HepG2 (cell line): ENCODE data around the gene CSMD2. TPM values are rescaled to one million over a fixed set of nuclear protein-coding genes. Genes with fewer than 3 reads are reported as not detected.

Source experiments
- ATAC-seq: fragments of 200-7000 bp; cut with Tn5 transposase; 3 replicates; pipeline ENCODE4 v1.9.1; 2020; ENCODE audit warnings: mild to moderate bottlenecking, moderate library complexity
- BruUV-seq: library from RNA; stranded (reverse); fragments of 400-500 nt; replicated peaks from 2 replicates; lab custom pipeline; 2021; lab: Mats Ljungman, UMichigan
- CTCF ChIA-PET: fragments of 300-600 bp; formaldehyde crosslinking; extraction: SDS; loops from one replicate; lab custom pipeline; 2021; ENCODE audit warnings: low total read pairs, inconsistent platforms, low intra/inter-chr PET ratio; lab: Yijun Ruan, JAX
- POLR2A ChIA-PET: fragments of 350-600 bp; sonication (Branson Sonifier 250); formaldehyde crosslinking; loops from one replicate; lab custom pipeline; 2020; ENCODE audit warnings: antibody characterized with exemption, inconsistent platforms; lab: Yijun Ruan, JAX
- DNase-seq: peaks from one replicate; pipeline ENCODE4 v3.0.0-alpha.2; 2015; ENCODE audit warnings: low spot score
- FAIRE-seq: peaks from 3 replicates; lab custom pipeline; 2011; peaks lifted over from hg19 to GRCh38; lab: Jason Lieb, UNC
- H2AFZ ChIP-seq: one replicate; pipeline ENCODE4 v1.6.1; 2011; ENCODE audit warnings: low read length, inconsistent platforms
- H3K27ac ChIP-seq: fragments of 300-600 bp; 3 replicates; pipeline ENCODE4 v1.8.0; 2011; ENCODE audit warnings: mixed run types, mild to moderate bottlenecking, mixed read lengths, low read length, inconsistent platforms; ENCODE audit not compliant: insufficient read depth; ENCODE audit errors: extremely low read length
- H3K27me3 ChIP-seq, 2 experiments: fragments of 200-600 bp in 1 of 2; 2 replicates in 1 of 2; 3 replicates in 1 of 2; pipeline versions ENCODE4 v1.6.0 to v1.8.0; 2011; ENCODE audit warnings: low read length in 2 of 2, mild to moderate bottlenecking in 2 of 2, moderate library complexity in 2 of 2, inconsistent platforms in 1 of 2; ENCODE audit not compliant: insufficient read depth in 2 of 2, control insufficient read depth in 1 of 2
- H3K36me3 ChIP-seq, 2 experiments: fragments of 200-600 bp in 1 of 2; replicated peaks in 1 of 2; 2 replicates in 1 of 2; 3 replicates in 1 of 2; pipeline versions ENCODE4 v1.5.1 to v1.8.0; 2011; ENCODE audit warnings: low read length in 2 of 2, inconsistent platforms in 1 of 2; ENCODE audit not compliant: insufficient read depth in 2 of 2, control insufficient read depth in 1 of 2
- H3K4me1 ChIP-seq: 2 replicates; pipeline ENCODE4 v1.5.1; 2012; ENCODE audit warnings: low read length, inconsistent platforms; ENCODE audit not compliant: insufficient read depth
- H3K4me2 ChIP-seq: 2 replicates; pipeline ENCODE4 v1.6.0; 2011; ENCODE audit warnings: low read depth, low read length, inconsistent platforms
- H3K4me3 ChIP-seq, 3 experiments: fragments of 200-600 bp in 1 of 3; sonication (generic), shearing (Covaris generic) in 1 of 3; replicated peaks in 1 of 3; 2 replicates each; pipeline ENCODE4 v1.5.1; 2011 to 2016; ENCODE audit warnings: low read length in 3 of 3, inconsistent platforms in 2 of 3, low read depth in 2 of 3, mild to moderate bottlenecking in 2 of 3, control low read depth in 1 of 3, mixed read lengths in 1 of 3; ENCODE audit not compliant: insufficient read depth in 1 of 3
- H3K79me2 ChIP-seq: one replicate; pipeline ENCODE4 v1.6.1; 2011; ENCODE audit warnings: low read length, inconsistent platforms; ENCODE audit not compliant: insufficient read depth
- H3K9ac ChIP-seq: 2 replicates; pipeline ENCODE4 v1.6.0; 2011; ENCODE audit warnings: mild to moderate bottlenecking, low read depth, low read length, inconsistent platforms; ENCODE audit not compliant: insufficient read depth
- H3K9me3 ChIP-seq: 2 replicates; pipeline ENCODE4 v1.5.1; 2012; ENCODE audit warnings: mild to moderate bottlenecking, low read length
- H4K20me1 ChIP-seq: 2 replicates; pipeline ENCODE4 v1.6.0; 2011; ENCODE audit warnings: inconsistent platforms, mild to moderate bottlenecking, low read length, moderate library complexity; ENCODE audit not compliant: insufficient read depth
- ARNTL ChIP-seq: sonication (generic); formaldehyde crosslinking; IDR thresholded peaks from 2 replicates; pipeline ENCODE4 v1.4.0; 2020; ENCODE audit warnings: mild to moderate bottlenecking, missing genetic modification reagents
- ATF1 ChIP-seq: IDR thresholded peaks from 2 replicates; pipeline ENCODE4 v1.6.1; 2016; ENCODE audit warnings: mild to moderate bottlenecking, control low read depth
- ESRRA ChIP-seq: sonication (generic); formaldehyde crosslinking; IDR thresholded peaks from 2 replicates; pipeline ENCODE4 v1.5.1; 2020; ENCODE audit warnings: mild to moderate bottlenecking, low read depth, missing genetic modification reagents
- HNRNPLL ChIP-seq: fragments of 200-400 bp; formaldehyde crosslinking; IDR thresholded peaks from 2 replicates; pipeline ENCODE4 v1.6.1; 2017; ENCODE audit warnings: mild to moderate bottlenecking, low read depth, low read length; ENCODE audit not compliant: poor library complexity, severe bottlenecking
- HOXA5 ChIP-seq: sonication (generic); formaldehyde crosslinking; IDR thresholded peaks from 2 replicates; pipeline ENCODE4 v1.4.0; 2020; ENCODE audit warnings: missing genetic modification reagents
- LBX2 ChIP-seq: sonication (generic); formaldehyde crosslinking; IDR thresholded peaks from 2 replicates; pipeline ENCODE4 v1.5.0; 2020; ENCODE audit warnings: missing genetic modification reagents, mild to moderate bottlenecking, borderline replicate concordance
- PREB ChIP-seq: sonication (generic); formaldehyde crosslinking; IDR thresholded peaks from 2 replicates; pipeline ENCODE4 v1.4.0; 2020; ENCODE audit warnings: missing genetic modification reagents
- SOX5 ChIP-seq: IDR thresholded peaks from 2 replicates; pipeline ENCODE4 v1.6.1; 2016; ENCODE audit warnings: borderline replicate concordance
- SRSF1 ChIP-seq: fragments of 200-400 bp; formaldehyde crosslinking; optimal IDR thresholded peaks from 2 replicates; pipeline ENCODE3; 2017; ENCODE audit warnings: mild to moderate bottlenecking, low read depth, low read length, moderate library complexity
- ZBTB38 ChIP-seq: sonication (generic); formaldehyde crosslinking; IDR thresholded peaks from 2 replicates; pipeline ENCODE4 v1.5.1; 2020; ENCODE audit warnings: mild to moderate bottlenecking, missing genetic modification reagents
- ZBTB8A ChIP-seq: sonication (generic); formaldehyde crosslinking; IDR thresholded peaks from 2 replicates; pipeline ENCODE4 v1.4.0; 2020; ENCODE audit warnings: mild to moderate bottlenecking, low read depth, missing genetic modification reagents, borderline replicate concordance
- ZNF460 ChIP-seq: sonication (generic); formaldehyde crosslinking; IDR thresholded peaks from 2 replicates; pipeline ENCODE4 v1.5.1; 2020; ENCODE audit warnings: missing genetic modification reagents, mild to moderate bottlenecking, borderline replicate concordance
- ZNF567 ChIP-seq: sonication (generic); formaldehyde crosslinking; IDR thresholded peaks from 2 replicates; pipeline ENCODE4 v1.8.1; 2023; ENCODE audit warnings: mild to moderate bottlenecking, missing genetic modification reagents, borderline replicate concordance
- ZNF768 ChIP-seq: sonication (generic); formaldehyde crosslinking; IDR thresholded peaks from 2 replicates; pipeline ENCODE4 v1.4.0; 2020; ENCODE audit warnings: missing genetic modification reagents
- WGBS: methylation state at CpG from one replicate; pipeline ENCODE4 v1.1.6; 2017; ENCODE audit warnings: low lambda C conversion rate; 5-methylcytosine and 5-hydroxymethylcytosine counted together
- in situ Hi-C: cut with HindIII; loops from 2 replicates; pipeline ENCODE4 v1.10.0; 2017; ENCODE audit warnings: low pct_unique_long_range_greater_than_20kb; ENCODE audit not compliant: extremely low pct_ligation_motif_present
- intact Hi-C: fragments of 100-400 bp; cut with micrococcal nuclease; formaldehyde crosslinking; loops from one replicate; pipeline ENCODE4 v1.10.0; 2022; ENCODE audit not compliant: unreplicated experiment
- polyA plus RNA-seq, 8 experiments: library from polyadenylated mRNA; depleted of rRNA in 3 of 8; stranded (reverse) in 7 of 8; unstranded in 1 of 8; fragments of >200 nt; fragmentation: Illumina TruSeq in 4 of 8; extraction: Trizol in 4 of 8; gene quantifications; 2 replicates each; pipeline versions ENCODE4 v1.2.1 to v1.2.3, GENCODE V29; 2011 to 2016; ENCODE audit warnings: low read depth in 4 of 8, missing spikeins in 1 of 8, mixed read lengths in 1 of 8; ENCODE audit not compliant: insufficient read depth in 1 of 8
- total RNA-seq, 5 experiments: library from RNA; depleted of rRNA; stranded (reverse); fragments of >200 nt; fragmentation: Illumina TruSeq; extraction: Trizol; gene quantifications; 2 replicates each; pipeline ENCODE4 v1.2.3, GENCODE V29; 2016; ENCODE audit warnings: low read depth in 1 of 5
- TF ChIP-seq, protein P1 (sequence below): sonication (generic); formaldehyde crosslinking; IDR thresholded peaks from 2 replicates; pipeline ENCODE4 v1.8.0; 2022; ENCODE audit warnings: mild to moderate bottlenecking, missing genetic modification reagents, moderate library complexity
- TF ChIP-seq, protein P2 (sequence below): sonication (generic); formaldehyde crosslinking; IDR thresholded peaks from 2 replicates; pipeline ENCODE4 v1.5.0; 2020; ENCODE audit warnings: mild to moderate bottlenecking, missing genetic modification reagents

Gene CSMD2
- total and polyA plus RNA-seq, 2 of the 13 experiments (the other 11 are each of a cell fraction or from before 2014, with no cell fraction given), result not detected

- H3K4me1 ChIP-seq, result no peaks in the 10 kb centered on the region
- H3K36me3 ChIP-seq, result no peaks in the 10 kb centered on the region
- ATAC-seq (no peak), DNase-seq (no peak), FAIRE-seq (no peak)
- H4K20me1 ChIP-seq, result no peaks in the 10 kb centered on the region
- H3K9me3 ChIP-seq, result no peaks in the 10 kb centered on the region
- H3K9ac ChIP-seq, result no peak overlapping the region
- H3K4me2 ChIP-seq, result no peak overlapping the region
- TF ChIP-seq ATF1 (CRISPR knock-in tag), result no peak
- no peak for TF ChIP-seq SOX5
- TF ChIP-seq PREB (CRISPR knock-in tag), result no peak
- TF ChIP-seq HOXA5, result no peak
- no peak for TF ChIP-seq ESRRA (CRISPR knock-in tag)
- no peak for TF ChIP-seq ZNF460 (CRISPR knock-in tag)
- TF ChIP-seq HNRNPLL, result no peak
- no peak for TF ChIP-seq LBX2 (CRISPR knock-in tag)
- TF ChIP-seq, protein P1, sequence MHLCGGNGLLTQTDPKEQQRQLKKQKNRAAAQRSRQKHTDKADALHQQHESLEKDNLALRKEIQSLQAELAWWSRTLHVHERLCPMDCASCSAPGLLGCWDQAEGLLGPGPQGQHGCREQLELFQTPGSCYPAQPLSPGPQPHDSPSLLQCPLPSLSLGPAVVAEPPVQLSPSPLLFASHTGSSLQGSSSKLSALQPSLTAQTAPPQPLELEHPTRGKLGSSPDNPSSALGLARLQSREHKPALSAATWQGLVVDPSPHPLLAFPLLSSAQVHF (CRISPR knock-in tag), result no peak
- TF ChIP-seq ZBTB38 (CRISPR knock-in tag), result no peak
- no peak for TF ChIP-seq ZNF768 (CRISPR knock-in tag)
- no peak for TF ChIP-seq SRSF1
- no peak for TF ChIP-seq ARNTL
- no peak for TF ChIP-seq ZNF567 (CRISPR knock-in tag)
- TF ChIP-seq, protein P2, sequence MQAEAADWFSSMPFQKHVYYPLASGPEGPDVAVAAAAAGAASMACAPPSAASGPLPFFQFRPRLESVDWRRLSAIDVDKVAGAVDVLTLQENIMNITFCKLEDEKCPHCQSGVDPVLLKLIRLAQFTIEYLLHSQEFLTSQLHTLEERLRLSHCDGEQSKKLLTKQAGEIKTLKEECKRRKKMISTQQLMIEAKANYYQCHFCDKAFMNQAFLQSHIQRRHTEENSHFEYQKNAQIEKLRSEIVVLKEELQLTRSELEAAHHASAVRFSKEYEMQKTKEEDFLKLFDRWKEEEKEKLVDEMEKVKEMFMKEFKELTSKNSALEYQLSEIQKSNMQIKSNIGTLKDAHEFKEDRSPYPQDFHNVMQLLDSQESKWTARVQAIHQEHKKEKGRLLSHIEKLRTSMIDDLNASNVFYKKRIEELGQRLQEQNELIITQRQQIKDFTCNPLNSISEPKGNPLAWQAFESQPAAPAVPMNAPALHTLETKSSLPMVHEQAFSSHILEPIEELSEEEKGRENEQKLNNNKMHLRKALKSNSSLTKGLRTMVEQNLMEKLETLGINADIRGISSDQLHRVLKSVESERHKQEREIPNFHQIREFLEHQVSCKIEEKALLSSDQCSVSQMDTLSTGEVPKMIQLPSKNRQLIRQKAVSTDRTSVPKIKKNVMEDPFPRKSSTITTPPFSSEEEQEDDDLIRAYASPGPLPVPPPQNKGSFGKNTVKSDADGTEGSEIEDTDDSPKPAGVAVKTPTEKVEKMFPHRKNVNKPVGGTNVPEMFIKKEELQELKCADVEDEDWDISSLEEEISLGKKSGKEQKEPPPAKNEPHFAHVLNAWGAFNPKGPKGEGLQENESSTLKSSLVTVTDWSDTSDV (CRISPR knock-in tag), result no peak
- TF ChIP-seq ZBTB8A (CRISPR knock-in tag), result no peak
- no peaks in the 10 kb centered on the region for H3K79me2 ChIP-seq
- H3K27ac ChIP-seq, result no peak overlapping the region
- BruUV-seq, result no TSS peak
- no peak overlapping the region for H3K4me3 ChIP-seq
- peaks cover 8 to 56% of the 10 kb centered on the region in 2 experiments for H3K27me3 ChIP-seq
- 3% methylated on average over 5 of the region's 5 CpGs for WGBS
- in situ Hi-C loops (loop anchor here (10.0 to 25.0 kb wide), 3 partner anchors 528 to 1111 kb away; partner anchors contain the start of gene CSMD2), intact Hi-C loops (no loop called here)
- no peak overlapping the region for H2AFZ ChIP-seq
- CTCF ChIA-PET, result interaction anchor here (1.2 to 2.1 kb wide), 2 partner anchors 965 to 1108 kb away, joined by 3 to 7 read pairs; no protein-coding TSS in a partner anchor
- POLR2A ChIA-PET, result no interaction called here
Measured at GRCh38 chr1:33634143-33634542, 530.9 kb downstream of the CSMD2 start.
